HG03520 (cell line): ENCODE results near the gene HMGCS2.

Source experiments
- ATAC-seq: cut with Tn5 transposase; IDR thresholded peaks from one replicate; pipeline ENCODE4 v1.9.1; 2021; ENCODE audit warnings: mild to moderate bottlenecking, moderate library complexity; ENCODE audit not compliant: unreplicated experiment

Gene HMGCS2

DNA sequence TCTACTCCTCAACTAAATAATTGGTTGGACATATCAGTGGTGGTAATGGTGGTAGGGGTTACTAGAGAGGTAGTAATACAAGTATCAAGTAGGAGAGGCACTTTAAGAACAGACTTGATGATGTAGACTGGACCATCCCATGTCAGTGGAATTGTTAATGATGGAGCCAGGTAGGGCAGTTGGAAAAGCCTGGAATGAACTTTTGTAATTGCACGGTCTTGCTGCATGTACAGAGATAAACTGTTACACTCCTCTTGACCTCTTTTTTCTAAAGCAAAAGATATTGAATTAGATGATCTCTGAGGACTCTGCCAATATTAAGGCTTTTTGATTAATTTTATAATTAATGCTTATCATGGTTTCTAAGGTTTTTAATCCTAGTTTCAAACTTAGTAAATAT lies 5.8 kb downstream of the HMGCS2 start:
- ATAC-seq, result no peak

DNA sequence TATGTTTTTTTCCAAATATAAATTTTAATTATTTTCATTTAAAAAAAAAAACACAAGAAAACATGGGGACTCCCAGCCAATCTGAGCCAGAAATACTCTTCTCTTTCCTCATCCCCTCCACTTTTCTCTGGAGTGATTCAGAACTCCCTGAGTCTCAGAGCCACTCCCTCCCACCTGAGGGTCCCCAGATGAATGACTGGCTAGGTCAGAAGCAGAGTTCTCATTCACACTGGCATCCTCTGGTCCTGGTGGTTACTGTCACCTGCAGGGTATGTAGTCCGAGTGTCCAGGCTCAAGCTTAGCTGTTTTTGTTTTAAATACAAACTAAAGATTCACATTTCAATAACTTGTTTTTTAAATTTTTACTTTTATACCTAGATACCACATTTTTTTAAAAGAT lies 6.3 kb downstream of the HMGCS2 start:
- ATAC-seq, result no peak

DNA sequence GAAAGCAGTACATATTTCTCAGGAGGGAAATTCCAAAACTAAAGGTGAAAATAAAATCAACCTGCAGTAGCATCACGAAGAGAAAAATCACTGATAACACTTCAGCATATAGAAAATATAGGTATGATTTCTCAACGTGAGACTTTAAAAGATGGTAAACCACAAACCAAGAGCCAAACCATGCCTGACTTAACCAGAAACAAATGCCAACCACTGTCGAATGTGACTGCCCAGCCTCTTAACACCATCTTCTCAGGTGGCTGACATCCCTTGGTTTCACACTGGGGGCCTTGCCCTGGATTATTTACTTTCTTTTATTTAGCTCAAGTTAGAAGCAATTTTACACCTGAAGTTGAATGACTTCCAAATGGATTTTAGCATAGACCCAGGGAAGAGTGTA lies 10.1 kb downstream of the HMGCS2 start:
- ATAC-seq, result no peak

GRCh38 chr1:119752592-119752991 lies 16.1 kb downstream of the HMGCS2 start:
- no peak for ATAC-seq

DNA sequence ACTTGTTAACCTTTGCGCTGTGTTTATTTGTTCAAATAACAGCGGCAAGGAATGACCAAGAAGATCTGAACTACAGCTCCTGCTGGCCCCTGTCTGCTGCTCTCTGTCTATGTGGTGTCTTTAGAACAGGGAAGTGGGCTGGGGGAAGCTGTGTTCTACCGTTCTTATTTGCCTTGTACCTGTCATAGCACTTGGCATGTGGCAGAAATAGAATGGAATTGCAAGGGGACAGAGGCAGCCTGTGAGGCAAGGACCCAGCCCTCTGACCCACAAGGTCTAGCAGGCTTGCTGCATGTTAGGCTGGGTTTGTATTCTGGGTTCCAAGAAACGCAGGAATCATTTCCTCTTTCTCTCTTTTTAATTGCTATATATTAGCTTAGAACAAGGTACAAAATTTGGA lies 20.7 kb downstream of the HMGCS2 start:
- ATAC-seq, result no peak

DNA sequence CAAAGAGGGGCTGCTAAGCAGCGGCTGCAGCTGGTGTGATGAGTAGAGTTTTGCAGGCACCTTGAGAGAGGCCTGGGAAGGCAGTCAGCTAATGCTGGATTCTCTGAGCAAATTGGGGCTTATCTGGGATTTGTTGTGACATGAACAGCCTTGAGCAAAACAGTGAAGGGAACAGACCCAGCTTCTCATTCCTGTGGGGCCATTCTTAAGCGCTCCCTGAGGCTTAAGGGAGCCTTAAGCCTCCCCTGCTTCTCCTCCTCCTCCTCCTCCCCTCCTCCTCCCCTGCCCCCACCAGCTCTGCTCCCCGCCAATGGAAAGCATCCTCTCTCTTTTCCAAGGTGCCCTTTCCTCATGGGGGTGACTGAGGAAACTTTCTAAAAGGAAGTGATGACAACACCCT lies 21.3 kb downstream of the HMGCS2 start:
- ATAC-seq, result no peak

DNA sequence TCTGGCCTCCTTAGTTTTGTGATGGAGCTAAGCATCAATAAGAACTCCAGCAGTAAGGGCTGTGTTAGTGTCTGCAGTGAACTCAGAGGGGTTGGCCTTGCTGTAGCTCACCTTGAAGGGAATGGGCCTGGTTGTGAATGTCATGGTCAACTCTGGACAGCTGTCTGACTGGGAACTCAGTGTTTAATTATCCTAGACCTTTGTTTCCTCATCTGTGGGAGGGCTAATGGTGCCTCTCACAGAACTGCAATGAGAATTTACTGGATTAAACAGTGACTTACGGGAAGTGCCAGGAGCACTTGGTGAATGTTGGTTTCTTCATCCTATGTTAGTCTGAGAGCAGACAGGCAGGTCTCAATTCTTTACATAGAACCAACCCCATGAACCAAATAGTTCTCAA lies 23.7 kb downstream of the HMGCS2 start:
- no peak for ATAC-seq

DNA sequence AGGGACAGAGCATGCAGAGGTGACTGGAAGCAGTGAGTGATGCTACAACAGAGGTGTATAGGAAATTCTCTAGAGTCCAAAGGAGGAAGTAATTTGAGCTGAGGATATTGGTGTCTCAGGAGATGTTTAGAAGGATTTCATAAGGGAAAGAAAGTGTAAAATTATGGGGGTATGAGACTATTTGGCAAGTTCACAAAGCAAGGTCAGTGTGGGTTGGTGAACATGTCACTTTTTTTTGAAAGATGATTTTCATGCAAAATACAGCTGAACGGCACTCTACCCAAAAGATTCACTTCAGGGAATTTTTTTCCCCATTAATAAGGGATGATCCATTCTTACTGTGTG lies 24.1 kb downstream of the HMGCS2 start:
- no peak for ATAC-seq

GRCh38 chr1:119743776-119744597 lies 24.7 kb downstream of the HMGCS2 start:
- ATAC-seq, result peak; percentile 46

GRCh38 chr1:119743308-119743707 lies 25.4 kb downstream of the HMGCS2 start:
- ATAC-seq, result no peak

DNA sequence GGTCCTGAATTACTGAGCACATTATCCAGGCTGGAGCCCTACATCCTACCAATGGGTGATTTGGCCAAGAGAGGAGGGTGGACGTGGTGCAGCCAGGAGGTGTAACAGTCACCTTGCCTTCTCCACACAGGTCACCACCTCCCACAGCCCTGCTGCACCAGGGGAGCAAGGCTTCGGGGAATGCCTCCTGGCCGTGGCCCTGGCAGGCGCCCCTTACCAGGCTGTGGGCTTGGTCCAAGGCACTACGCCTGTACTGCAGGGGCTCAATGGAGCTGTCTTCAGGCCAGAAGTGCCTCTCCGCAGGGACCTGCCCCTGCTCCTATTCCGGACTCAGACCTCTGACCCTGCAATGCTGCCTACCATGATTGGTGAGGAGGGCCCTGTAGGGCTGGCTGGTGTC lies 26.0 kb downstream of the HMGCS2 start:
- ATAC-seq, result no peak

GRCh38 chr1:119742202-119742601 lies 26.5 kb downstream of the HMGCS2 start:
- ATAC-seq, result no peak

GRCh38 chr1:119740896-119741780 lies 27.6 kb downstream of the HMGCS2 start:
- ATAC-seq, result no peak

GRCh38 chr1:119740261-119740660 lies 28.4 kb downstream of the HMGCS2 start:
- no peak for ATAC-seq

DNA sequence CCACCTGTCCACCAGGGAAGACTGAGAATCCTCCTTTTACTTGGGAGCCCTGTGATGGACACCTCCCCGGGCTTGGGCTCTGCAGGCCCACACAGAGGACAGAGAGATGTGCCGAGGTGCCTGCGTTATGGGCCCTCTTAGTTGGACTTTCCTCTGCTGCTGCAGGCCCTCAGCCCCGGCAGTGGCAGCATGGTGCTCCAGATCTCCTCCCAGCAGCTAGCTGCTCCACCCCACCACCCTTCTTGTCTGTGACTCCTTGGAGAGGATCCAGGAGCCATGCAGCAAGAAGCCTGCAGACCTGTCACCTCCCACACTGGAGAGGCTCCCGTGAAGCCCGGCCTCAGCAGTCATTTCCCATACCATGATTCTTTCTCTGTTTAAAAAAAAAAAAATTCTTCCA lies 29.6 kb downstream of the HMGCS2 start:
- ATAC-seq, result no peak

- ATAC-seq, result no peak
Measured at GRCh38 chr1:119738100-119738720, 30.5 kb downstream of the HMGCS2 start.

- no peak for ATAC-seq
Measured at GRCh38 chr1:119737040-119737682, 31.5 kb downstream of the HMGCS2 start.

DNA sequence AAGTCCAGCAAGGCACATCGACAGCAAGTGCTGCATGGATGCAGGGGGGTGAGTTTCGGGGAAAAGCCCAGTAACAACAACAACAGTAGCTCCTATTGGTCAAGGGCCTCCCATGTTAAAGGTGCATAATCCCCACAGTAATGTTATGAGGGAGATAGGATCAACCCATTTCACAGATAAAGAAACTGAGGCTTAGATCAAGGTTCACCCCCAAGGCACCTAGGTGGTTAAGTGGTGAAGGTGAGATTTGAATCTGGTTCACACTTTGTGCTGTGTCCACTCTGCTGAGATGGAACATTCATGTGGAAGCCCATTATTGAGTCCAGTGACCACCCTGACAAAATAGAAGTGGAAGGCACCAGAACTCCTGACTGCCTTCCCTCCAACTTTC lies 32.1 kb downstream of the HMGCS2 start:
- ATAC-seq, result no peak

DNA sequence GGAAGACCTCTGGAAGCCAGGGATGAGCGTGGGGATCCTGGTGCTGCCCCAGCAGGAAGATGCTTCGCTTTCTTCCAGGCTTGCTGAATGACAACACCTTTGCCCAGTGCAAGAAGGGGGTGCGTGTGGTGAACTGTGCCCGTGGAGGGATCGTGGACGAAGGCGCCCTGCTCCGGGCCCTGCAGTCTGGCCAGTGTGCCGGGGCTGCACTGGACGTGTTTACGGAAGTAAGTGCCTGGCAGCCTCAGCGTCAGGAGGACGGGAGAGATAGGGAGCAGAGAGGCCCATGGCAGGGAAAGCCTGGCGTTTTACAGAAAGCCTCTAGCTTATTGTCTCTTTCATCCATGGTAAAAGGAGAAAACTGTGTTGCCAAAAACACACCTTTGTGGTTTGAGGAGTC lies 33.5 kb downstream of the HMGCS2 start:
- ATAC-seq, result no peak

DNA sequence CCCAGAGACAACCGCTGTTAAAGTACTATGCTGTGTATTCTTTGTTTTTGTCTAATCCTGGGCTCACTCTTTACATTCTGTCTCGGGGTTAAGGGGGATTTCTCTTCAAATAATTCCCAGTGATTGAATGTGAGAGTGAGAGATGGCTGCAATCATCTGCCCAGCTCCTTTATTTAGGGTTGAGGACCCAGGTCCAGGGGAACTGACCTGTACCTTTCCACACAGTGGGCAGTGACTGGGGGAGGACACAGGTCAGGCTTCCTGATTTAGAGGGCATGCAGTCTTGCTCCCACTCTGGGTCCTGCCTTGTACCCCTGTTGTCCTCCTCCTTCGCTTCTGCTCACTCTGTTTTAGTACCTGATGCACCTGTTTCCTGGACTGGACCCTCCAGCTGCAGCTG lies 35.0 kb downstream of the HMGCS2 start:
- no peak for ATAC-seq

GRCh38 chr1:119732465-119733168 lies 36.1 kb downstream of the HMGCS2 start:
- ATAC-seq, result no peak
